DND-41 (cell line): ENCODE data around the gene OASL.

ENCODE experiments used
- EZH2 ChIP-seq: IDR thresholded peaks from 3 replicates; pipeline ENCODE4 v1.6.1; 2012; ENCODE audit warnings: borderline replicate concordance, low read depth, mild to moderate bottlenecking, moderate library complexity, low read length, inconsistent platforms; ENCODE audit not compliant: severe bottlenecking
- TF ChIP-seq, protein P1 (sequence below): IDR thresholded peaks from 2 replicates; pipeline ENCODE4 v1.5.1; 2012; ENCODE audit warnings: borderline replicate concordance, low read length, moderate library complexity, mild to moderate bottlenecking; ENCODE audit not compliant: poor library complexity, severe bottlenecking; ENCODE audit errors: extremely low read depth

DNA sequence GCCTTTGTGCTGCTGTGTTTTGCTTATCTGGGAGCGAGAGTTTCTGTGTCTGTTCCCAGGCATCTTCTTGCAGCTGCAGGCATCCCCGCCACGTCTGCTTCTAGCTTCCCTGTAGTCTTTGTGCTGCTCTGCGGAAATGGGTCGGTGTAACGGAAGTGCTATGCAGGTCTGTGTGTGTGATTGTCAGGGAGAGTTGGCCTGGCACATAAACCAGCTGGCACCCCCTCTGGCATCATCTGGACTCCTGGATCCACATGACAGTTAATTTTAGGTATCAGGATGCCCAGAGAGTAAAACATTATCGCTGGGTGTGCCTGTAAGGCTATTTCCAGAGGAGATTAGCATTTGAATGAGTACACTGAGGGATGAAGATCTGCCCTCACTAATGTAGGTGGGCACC lies 9.4 kb upstream of the OASL start:
- TF ChIP-seq, protein P1, sequence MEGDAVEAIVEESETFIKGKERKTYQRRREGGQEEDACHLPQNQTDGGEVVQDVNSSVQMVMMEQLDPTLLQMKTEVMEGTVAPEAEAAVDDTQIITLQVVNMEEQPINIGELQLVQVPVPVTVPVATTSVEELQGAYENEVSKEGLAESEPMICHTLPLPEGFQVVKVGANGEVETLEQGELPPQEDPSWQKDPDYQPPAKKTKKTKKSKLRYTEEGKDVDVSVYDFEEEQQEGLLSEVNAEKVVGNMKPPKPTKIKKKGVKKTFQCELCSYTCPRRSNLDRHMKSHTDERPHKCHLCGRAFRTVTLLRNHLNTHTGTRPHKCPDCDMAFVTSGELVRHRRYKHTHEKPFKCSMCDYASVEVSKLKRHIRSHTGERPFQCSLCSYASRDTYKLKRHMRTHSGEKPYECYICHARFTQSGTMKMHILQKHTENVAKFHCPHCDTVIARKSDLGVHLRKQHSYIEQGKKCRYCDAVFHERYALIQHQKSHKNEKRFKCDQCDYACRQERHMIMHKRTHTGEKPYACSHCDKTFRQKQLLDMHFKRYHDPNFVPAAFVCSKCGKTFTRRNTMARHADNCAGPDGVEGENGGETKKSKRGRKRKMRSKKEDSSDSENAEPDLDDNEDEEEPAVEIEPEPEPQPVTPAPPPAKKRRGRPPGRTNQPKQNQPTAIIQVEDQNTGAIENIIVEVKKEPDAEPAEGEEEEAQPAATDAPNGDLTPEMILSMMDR, result no peak
- TF ChIP-seq EZH2, result no peak
